HG02884 (cell line): Measurements from ENCODE around the gene ELP4.
"Not testable (repeated sequence)": the region's sequence is repeated elsewhere in the genome, so short reads cannot be mapped to it uniquely, and the experiment has no call there.

Experiments used
- ATAC-seq: cut with Tn5 transposase; IDR thresholded peaks from one replicate; pipeline ENCODE4 v1.9.1; 2021; ENCODE audit warnings: mild to moderate bottlenecking, moderate library complexity; ENCODE audit not compliant: unreplicated experiment

Gene ELP4

GRCh38 chr11:31641477-31642062 is 132.0 kb downstream of the ELP4 start:
- no peak for ATAC-seq

DNA sequence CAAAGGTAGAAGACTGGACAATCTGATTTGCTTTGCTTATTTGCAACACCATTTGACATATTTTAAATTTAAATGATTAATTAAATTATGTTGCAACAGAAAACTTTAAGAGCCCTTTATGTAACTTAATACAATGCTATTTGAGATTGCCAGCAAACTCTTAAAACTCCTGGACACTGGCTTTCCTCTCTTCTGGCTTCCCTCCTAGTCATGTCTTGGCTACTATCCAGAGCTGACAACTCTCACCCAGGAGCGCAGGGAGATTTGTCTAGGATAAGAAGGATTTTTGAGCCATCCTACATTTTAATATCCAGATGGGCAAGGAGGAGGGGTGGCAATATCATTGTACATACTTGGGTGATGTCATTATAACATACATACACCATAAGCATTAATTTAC is 134.3 kb downstream of the ELP4 start:
- no peak for ATAC-seq

DNA sequence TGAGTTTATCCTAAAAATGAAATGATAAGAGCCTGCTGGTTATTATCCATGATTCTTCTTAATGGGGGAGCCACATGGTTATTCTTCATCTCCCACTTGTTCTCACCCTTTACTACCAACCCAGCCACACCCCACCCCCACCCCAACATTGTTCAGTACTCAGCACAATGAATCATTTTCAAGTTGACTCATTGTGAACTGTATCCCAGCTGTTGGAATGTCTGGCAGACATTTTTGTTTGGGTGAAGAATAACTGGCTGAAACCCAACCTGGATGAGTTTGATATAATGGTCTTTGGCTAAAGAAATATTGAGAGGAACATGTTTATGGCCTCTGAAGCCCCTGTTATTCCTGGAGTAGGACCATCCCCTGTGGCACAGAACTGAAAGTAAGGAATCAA is 136.2 kb downstream of the ELP4 start:
- ATAC-seq, result no peak

DNA sequence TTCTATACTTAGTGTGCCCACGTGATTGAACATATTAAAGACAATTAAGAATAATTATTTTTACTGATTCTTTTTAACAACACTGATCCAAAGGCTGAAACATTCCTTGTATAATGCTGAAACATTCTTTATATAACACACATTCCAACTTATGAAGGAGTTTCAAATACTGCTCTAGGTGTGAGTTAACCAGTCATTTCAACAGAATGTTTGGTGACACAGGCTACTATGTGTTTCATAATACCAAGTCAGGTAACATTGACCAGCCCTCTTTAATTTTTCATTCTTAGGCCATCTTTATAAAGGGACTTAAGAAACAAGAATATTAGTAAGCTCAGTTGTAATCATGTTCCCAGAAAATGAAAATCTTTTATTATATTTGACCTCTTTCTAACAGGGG is 136.6 kb downstream of the ELP4 start:
- ATAC-seq, result no peak

- no peak for ATAC-seq
These were observed 139.8 kb downstream of the ELP4 start for GRCh38 chr11:31649129-31649966.

DNA sequence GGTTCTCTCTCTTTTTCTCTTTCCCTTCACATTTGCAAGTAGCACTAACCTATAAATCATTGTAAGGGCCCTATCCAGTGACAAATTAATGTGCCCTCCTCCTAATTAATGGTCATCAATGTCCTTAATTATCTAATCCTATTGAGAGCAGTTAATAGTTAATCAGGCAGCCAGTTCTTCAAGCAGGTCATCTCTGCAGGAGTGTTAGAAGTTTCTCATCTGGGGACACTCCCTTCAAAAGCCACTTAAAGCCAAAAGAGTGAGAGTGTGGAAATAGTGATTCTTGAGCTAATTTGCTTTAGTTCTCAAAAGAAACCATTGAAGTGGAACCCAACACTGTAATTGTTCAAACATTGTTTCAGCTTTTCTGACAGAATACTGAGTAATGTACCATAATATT is 141.6 kb downstream of the ELP4 start:
- ATAC-seq, result no peak

DNA sequence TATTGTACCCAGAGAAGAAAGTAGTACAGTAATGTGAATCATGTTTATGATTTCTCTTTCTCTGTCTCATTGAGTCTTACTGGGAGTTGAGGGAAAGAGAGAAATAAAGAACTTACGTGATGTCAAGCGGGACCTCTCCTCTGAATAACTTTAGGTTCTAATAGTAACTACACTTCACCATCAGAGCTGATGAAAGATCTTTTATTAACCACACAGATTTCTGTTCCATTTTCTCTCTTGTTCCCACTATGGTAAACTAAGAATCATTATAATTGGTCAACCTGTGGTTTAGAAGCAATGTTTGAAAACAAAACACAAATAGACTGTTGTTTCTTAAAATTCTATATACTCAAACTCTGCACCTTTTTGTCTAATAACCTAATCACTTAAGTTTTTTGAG is 142.3 kb downstream of the ELP4 start:
- peak; percentile 51 for ATAC-seq

GRCh38 chr11:31652528-31652927 is 143.0 kb downstream of the ELP4 start:
- ATAC-seq, result peak; percentile 68

DNA sequence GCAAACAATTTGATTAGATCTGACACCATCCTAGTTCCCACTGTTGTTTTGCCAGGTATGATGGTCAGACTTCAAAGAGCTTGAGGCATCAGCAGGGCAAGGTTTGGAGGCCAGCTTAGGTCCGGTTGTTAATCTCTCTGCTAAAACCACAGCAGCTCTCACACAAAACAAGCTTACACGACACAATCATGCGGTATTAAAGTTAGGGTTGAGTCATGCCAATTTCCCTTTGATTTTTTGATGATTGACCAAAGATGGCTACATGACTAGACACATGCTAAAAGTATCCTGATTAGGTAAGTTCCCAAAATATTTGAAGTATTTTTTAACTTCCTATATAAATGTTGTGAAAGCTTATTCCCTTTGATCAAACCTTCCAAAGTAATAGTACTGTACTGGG is 145.9 kb downstream of the ELP4 start:
- ATAC-seq, result no peak

DNA sequence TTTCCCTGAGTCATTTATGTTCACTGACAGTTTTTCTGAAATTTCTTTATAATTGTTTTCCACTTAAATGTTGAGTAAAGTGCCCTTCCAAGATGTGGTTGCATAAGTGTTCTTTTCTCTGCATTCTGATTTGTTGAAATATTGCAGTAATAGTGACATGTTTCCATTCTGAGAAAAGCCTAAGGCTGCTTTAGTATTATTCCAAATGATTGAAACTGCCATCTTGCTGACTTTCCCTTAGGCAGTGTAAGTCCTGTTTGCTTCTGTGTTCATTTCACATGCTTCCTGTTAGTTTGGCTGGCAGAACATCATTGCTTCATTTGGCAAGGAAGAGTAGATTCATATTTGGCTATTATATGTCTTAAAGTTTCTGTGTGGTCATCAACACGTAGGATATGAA is 146.5 kb downstream of the ELP4 start:
- no peak for ATAC-seq

GRCh38 chr11:31657091-31657490 is 147.5 kb downstream of the ELP4 start:
- ATAC-seq, result no peak

DNA sequence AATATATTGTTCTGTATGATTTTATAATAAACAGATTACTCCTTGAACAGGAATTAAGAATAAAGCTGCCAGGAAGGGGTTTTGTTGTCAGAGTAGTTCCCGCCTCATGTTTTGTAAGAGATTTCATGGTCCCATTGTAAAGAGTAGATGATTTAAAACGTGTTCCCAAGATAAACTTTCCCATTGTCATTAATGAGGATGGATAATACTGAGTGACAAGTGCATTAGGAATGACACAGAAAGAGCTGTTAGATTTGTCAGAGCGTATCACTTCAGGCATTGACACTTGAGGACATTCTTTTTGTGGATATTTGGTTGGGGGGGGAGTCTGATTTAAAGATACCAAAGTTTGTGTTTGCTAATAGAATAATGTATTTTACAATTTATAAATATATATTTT is 154.6 kb downstream of the ELP4 start:
- ATAC-seq, result no peak

GRCh38 chr11:31664954-31665353 is 155.4 kb downstream of the ELP4 start:
- ATAC-seq, result no peak

DNA sequence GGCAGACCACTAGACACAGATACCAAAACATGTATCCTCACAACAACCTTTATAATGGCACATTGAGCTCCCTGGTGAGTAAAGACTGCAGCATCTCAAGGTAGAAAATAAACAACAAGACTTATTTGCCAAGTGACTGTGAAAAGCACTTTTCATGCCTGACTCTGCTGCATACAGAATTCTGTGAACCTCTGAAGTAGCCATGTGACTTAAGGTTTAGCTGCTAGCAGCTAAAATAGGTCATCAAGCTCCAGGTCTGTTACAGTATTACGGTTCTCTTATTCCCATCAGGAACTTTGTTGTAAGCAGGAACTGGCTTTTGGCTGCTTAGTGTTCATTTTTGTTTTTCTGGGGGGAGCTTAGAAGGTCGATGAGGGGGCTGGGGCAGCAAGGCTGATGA is 162.1 kb downstream of the ELP4 start:
- ATAC-seq, result no peak

DNA sequence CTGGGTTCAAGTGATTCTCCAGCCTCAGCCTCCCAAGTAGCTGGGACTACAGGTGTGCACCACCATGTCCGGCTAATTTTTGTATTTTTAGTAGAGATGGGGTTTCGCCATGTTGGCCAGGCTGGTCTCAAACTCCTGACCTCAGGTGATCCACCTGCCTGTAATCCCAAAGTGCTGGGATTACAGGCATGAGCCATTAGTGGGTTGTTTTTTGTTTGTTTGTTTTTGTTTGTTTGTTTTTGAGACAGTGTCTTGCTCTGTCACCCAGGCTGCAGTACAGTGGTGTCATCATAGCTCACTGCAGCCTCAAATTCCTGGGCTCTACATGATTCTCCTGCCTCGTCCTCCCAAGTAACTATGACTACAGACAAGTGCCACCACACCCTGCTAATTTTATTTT is 163.5 kb downstream of the ELP4 start:
- ATAC-seq, result not testable (repeated sequence)

- no peak for ATAC-seq
These were observed 166.9 kb downstream of the ELP4 start for GRCh38 chr11:31676280-31676982.

DNA sequence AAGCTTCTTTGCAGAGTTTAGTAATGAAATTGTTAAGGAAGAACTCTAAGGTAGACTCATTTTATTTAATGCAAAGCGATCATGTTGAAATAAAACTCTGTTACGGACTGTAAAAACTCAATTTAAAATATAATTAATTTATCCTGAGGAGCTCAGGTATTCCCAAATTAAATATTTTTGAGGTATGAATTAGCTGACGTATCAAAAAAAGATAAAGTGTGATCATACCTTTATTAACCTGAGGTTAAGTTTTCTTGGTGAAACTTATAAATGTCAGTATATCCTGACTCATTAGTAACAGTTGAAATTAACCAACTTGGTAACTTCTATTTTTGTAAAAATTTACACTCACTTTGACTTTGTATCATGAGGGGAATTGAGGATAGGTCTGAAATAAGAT is 171.2 kb downstream of the ELP4 start:
- no peak for ATAC-seq

- ATAC-seq, result no peak
These were observed 177.7 kb downstream of the ELP4 start for GRCh38 chr11:31687256-31687655.

DNA sequence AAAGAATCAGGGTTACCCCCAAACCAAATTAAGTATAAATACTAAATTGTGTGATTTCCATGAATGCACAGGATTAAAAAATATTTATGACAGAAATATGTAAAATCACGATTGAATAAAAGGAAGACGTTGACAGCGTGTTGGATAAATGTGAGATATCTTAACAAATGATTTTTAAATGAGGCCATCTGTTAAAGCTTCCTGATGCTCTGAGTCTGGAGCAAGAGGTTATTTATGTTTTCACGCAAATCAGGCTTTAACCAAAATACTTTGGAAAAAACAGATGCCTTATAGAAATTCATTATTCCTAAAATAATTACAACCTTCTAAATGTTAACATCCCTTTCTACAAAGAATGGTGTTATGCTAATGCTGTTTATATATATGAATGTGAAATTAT is 178.3 kb downstream of the ELP4 start:
- no peak for ATAC-seq

- no peak for ATAC-seq
These were observed 180.0 kb downstream of the ELP4 start for GRCh38 chr11:31689559-31689958.

- no peak for ATAC-seq
These were observed 180.5 kb downstream of the ELP4 start for GRCh38 chr11:31690041-31690440.

GRCh38 chr11:31690516-31690915 is 180.9 kb downstream of the ELP4 start:
- no peak for ATAC-seq
